Peyer's patch (tissue), 4 donors: ENCODE measurements around the gene NATD1. TPM values are rescaled to one million over a fixed set of nuclear protein-coding genes. Genes with fewer than 3 reads are reported as not detected.

Source experiments
- DNase-seq, 3 donors: peaks; one replicate each; pipeline ENCODE4 v3.0.0-alpha.2; 2017 to 2019
- H3K27ac ChIP-seq, 4 donors: fragments of 200-600 bp; sonication (generic); one replicate each; pipeline ENCODE4 v1.5.1; 2016 to 2019
- H3K27me3 ChIP-seq, 2 donors: fragments of 200-600 bp; sonication (generic); one replicate each; pipeline ENCODE4 v1.5.1; 2019
- H3K36me3 ChIP-seq, 3 donors: fragments of 200-600 bp; sonication (generic); one replicate each; pipeline ENCODE4 v1.5.1; 2016 to 2019
- H3K4me1 ChIP-seq, 4 donors: fragments of 200-600 bp; sonication (generic); one replicate each; pipeline ENCODE4 v1.5.1; 2016 to 2019
- H3K4me3 ChIP-seq, 4 donors: fragments of 200-600 bp; sonication (generic); 1 replicate in 3 of 4; 2 replicates in 1 of 4; pipeline ENCODE4 v1.5.1; 2016 to 2019; ENCODE audit warnings: mild to moderate bottlenecking in 1 of 4
- H3K9me3 ChIP-seq, 4 donors: fragments of 200-600 bp; sonication (generic); one replicate each; pipeline ENCODE4 v1.5.1; 2016 to 2019; ENCODE audit warnings: mild to moderate bottlenecking in 1 of 4
- CTCF ChIP-seq, 6 experiments: fragments of 450-650 bp in 4 of 6; fragments of 200-600 bp in 2 of 6; sonication (generic) in 1 of 6; IDR thresholded peaks; one replicate each; pipeline ENCODE4 v1.5.1; 2017 to 2019; ENCODE audit warnings: antibody characterized with exemption in 6 of 6, mild to moderate bottlenecking in 3 of 6, moderate library complexity in 1 of 6
- POLR2A ChIP-seq, 2 donors: fragments of 450-650 bp; IDR thresholded peaks; one replicate each; pipeline ENCODE4 v1.5.1; 2017; ENCODE audit warnings: antibody characterized with exemption in 2 of 2, mild to moderate bottlenecking in 2 of 2, moderate library complexity in 2 of 2
- total RNA-seq, 4 donors: library from RNA; depleted of rRNA; stranded (reverse); fragments of >200 nt; gene quantifications; one replicate each; pipeline ENCODE4 v1.1.0, GENCODE V29; 2016

The NATD1 gene
- total RNA-seq, 4 donors from 2014 or later, result 5.0 to 11.4 (median 10.1) TPM

GRCh38 chr17:21295036-21295952, 42.1 kb upstream of the NATD1 start:
- peak overlapping the region in 2 of 4 donors; percentile 17 to 58 for H3K27ac ChIP-seq

GRCh38 chr17:21294321-21295035, 41.3 kb upstream of the NATD1 start:
- no peaks in the 10 kb centered on the region for H3K9me3 ChIP-seq
- DNase-seq, result no peak
- TF ChIP-seq POLR2A (IDR thresholded peaks at IDR 0.05) (no peak), CTCF (IDR thresholded peaks at IDR 0.05) (no peak)
- H3K27ac ChIP-seq, result peak overlapping the region in 2 of 4 donors; percentile 17 to 58
- H3K4me3 ChIP-seq, result no peak overlapping the region
- peaks cover 0 to 36% (median 0%) of the 10 kb centered on the region in 3 donors for H3K36me3 ChIP-seq
- H3K4me1 ChIP-seq, result peaks cover 0 to 24% (median 2%) of the 10 kb centered on the region in 4 donors
- no peaks in the 10 kb centered on the region for H3K27me3 ChIP-seq

More at GRCh38 chr17:21295036-21295952, 42.1 kb upstream of the NATD1 start:
- H3K27me3 ChIP-seq, result no peaks in the 10 kb centered on the region
- TF ChIP-seq CTCF (IDR thresholded peaks at IDR 0.05), result no peak
- TF ChIP-seq POLR2A (IDR thresholded peaks at IDR 0.05), result no peak
- peak in 2 of 3 donors; percentile 67 to 82 for DNase-seq
- H3K9me3 ChIP-seq, result no peaks in the 10 kb centered on the region
- H3K4me1 ChIP-seq, result peaks cover 0 to 16% (median 1%) of the 10 kb centered on the region in 4 donors
- H3K36me3 ChIP-seq, result peaks cover 0 to 44% (median 0%) of the 10 kb centered on the region in 3 donors
- no peak overlapping the region for H3K4me3 ChIP-seq

DNA sequence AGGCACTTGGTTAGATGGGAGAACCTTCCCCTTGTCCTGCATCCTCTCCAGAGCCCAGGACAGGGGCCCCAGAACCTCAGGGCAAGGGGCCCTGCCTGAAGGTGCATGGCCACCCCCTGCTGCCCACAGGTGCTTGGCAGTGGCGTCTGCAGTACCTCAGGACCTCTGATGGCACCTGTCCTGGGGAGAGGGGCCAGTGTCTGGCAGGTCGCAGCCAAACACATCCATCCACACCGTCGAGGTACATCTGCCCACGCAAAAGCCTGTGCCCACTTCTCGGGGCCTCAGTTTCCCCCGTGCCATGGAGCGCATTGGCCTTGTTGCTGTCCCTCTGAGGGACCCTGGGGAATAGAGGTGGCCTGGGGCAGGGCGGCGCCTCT, 40.6 kb upstream of the NATD1 start:
- DNase-seq, result no peak
- TF ChIP-seq CTCF (IDR thresholded peaks at IDR 0.05), result no peak
- TF ChIP-seq POLR2A (IDR thresholded peaks at IDR 0.05), result no peak
- H3K9me3 ChIP-seq, result no peaks in the 10 kb centered on the region
- H3K27me3 ChIP-seq, result no peaks in the 10 kb centered on the region
- H3K4me1 ChIP-seq, result peaks cover 2 to 31% (median 6%) of the 10 kb centered on the region in 4 donors
- H3K4me3 ChIP-seq, result no peak overlapping the region
- H3K36me3 ChIP-seq, result peaks cover 0 to 29% (median 0%) of the 10 kb centered on the region in 3 donors
- no peak overlapping the region for H3K27ac ChIP-seq

DNA sequence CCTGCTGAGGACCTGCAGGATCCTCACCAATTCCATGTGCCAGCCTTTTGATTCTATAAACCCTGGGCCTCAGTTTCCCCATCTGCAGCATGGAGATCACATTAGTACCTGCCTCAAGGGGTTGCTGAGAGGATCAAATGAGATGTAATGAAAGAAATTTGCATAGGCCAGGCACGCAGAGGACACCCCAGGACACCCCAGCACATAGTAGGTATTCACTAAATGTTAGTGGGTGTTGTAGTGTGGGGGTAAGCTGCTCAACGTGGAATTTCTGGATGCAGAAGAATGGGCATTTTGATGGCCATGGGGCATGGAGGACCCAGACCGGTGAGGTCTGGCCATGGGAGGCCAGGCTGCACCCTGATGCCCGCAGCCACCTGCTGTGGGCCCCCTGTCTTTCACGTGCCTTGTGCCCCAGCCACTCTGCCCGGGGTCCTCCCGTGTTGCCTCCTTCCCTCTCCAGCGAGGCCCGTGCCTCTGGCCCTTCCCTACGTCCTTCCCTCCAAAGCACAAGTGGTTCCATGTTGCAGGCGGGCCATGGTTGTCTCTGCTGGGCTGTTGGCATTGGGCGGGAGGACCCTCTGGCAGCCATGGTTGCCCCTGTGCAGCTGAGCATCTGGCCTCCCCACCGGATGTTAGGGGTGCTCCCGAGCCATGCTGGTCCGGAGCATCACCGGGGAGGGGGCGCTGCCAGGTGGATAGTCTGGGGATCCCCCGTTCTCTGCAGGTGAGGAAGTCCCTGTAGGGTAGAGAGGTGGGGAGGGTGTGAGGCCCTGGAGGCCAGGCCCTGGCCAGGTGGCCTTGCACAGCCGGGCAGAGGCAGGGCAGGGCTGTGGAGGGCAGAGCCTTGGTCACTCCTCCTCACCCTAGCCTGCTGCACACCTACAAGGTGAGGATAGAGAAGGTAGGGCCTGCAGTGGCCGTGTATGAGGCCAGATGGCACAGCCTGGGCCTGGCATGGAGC, 39.9 kb upstream of the NATD1 start:
- Histone ChIP-seq H3K27me3 (no peaks in the 10 kb centered on the region), H3K4me3 (no peak overlapping the region), H3K9me3 (no peaks in the 10 kb centered on the region), H3K4me1 (peaks cover 2 to 38% (median 10%) of the 10 kb centered on the region in 4 donors), H3K27ac (no peak overlapping the region), H3K36me3 (peaks cover 0 to 23% (median 0%) of the 10 kb centered on the region in 3 donors)
- DNase-seq, result no peak
- TF ChIP-seq POLR2A (IDR thresholded peaks at IDR 0.05), result no peak
- no peak for TF ChIP-seq CTCF (IDR thresholded peaks at IDR 0.05)

DNA sequence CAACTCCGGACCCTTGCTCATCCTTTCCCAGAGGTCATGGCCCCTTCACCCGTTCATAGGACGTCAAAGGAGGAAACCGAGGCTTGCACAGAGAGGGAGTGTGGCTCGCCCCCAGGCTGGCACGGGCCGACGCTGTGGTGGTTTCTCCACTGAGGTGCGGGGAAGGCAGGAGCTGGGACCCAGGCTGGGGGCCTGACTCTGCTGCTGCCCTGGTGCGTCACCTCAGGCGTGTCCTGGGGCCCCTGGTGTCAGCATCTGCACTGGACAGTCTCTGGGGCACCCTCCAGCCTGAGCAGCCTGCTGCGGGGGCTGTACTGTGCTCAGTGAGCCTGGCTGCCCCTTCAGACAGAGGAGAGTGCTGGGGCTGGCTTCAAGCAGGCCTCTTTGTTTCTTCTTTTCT, 38.7 kb upstream of the NATD1 start:
- H3K36me3 ChIP-seq, result peaks cover 0 to 18% (median 0%) of the 10 kb centered on the region in 3 donors
- no peak overlapping the region for H3K27ac ChIP-seq
- no peak for DNase-seq

More for the DNA sequence above, 38.7 kb upstream of the NATD1 start:
- peaks cover 2 to 50% (median 18%) of the 10 kb centered on the region in 4 donors for H3K4me1 ChIP-seq
- H3K4me3 ChIP-seq, result no peak overlapping the region
- no peaks in the 10 kb centered on the region for H3K27me3 ChIP-seq
- no peaks in the 10 kb centered on the region for H3K9me3 ChIP-seq
- TF ChIP-seq CTCF (IDR thresholded peaks at IDR 0.05), result no peak
- TF ChIP-seq POLR2A (IDR thresholded peaks at IDR 0.05), result no peak
